A673 (cell line): ENCODE data around the gene ANKS3. TPM values are rescaled to one million over a fixed set of nuclear protein-coding genes. Genes with fewer than 3 reads are reported as not detected.

Experiments
- BruUV-seq: library from RNA; stranded (reverse); fragments of 400-500 nt; replicated peaks from 2 replicates; lab custom pipeline; 2021; lab: Mats Ljungman, UMichigan
- CTCF ChIA-PET: fragments of 300-600 bp; sonication (Branson Sonifier 250); formaldehyde crosslinking; loops from one replicate; lab custom pipeline; 2022; ENCODE audit warnings: antibody characterized with exemption; lab: Charles Lee
- POLR2A ChIA-PET: fragments of 300-600 bp; sonication (Branson Sonifier 250); formaldehyde crosslinking; loops from one replicate; lab custom pipeline; 2022; ENCODE audit warnings: antibody characterized with exemption; ENCODE audit not compliant: low non-redundant PET; lab: Charles Lee
- DNase-seq: peaks from one replicate; pipeline ENCODE4 v3.0.0-alpha.2; 2015; ENCODE audit warnings: low spot score
- H3K27ac ChIP-seq: fragments of 200-600 bp; sonication (generic); 2 replicates; pipeline ENCODE4 v1.5.1; 2016; ENCODE audit warnings: mixed run types, low read depth, mild to moderate bottlenecking, mixed read lengths, antibody characterized with exemption, low read length; ENCODE audit not compliant: poor library complexity, severe bottlenecking
- H3K27me3 ChIP-seq: fragments of 200-600 bp; sonication (generic); replicated peaks from 2 replicates; pipeline ENCODE4 v1.6.1; 2017; ENCODE audit warnings: mixed run types, low read depth, mild to moderate bottlenecking, mixed read lengths, antibody characterized with exemption, low read length; ENCODE audit not compliant: insufficient read depth, poor library complexity
- H3K36me3 ChIP-seq: fragments of 200-600 bp; sonication (generic); 2 replicates; pipeline ENCODE4 v1.6.1; 2016; ENCODE audit warnings: mixed run types, mild to moderate bottlenecking, mixed read lengths, antibody characterized with exemption, low read length; ENCODE audit not compliant: insufficient read depth, poor library complexity, severe bottlenecking
- H3K4me1 ChIP-seq: fragments of 200-600 bp; sonication (generic); 2 replicates; pipeline ENCODE4 v1.6.1; 2017; ENCODE audit warnings: mixed run types, mild to moderate bottlenecking, mixed read lengths, antibody characterized with exemption, low read length; ENCODE audit not compliant: insufficient read depth, poor library complexity, severe bottlenecking
- H3K4me3 ChIP-seq: fragments of 200-600 bp; sonication (generic); 2 replicates; pipeline ENCODE4 v1.5.1; 2016; ENCODE audit warnings: low read depth, mixed run types, mild to moderate bottlenecking, mixed read lengths, low read length; ENCODE audit not compliant: poor library complexity, severe bottlenecking
- H3K9me3 ChIP-seq: fragments of 200-600 bp; sonication (generic); 2 replicates; pipeline ENCODE4 v1.6.1; 2016; ENCODE audit warnings: mixed run types, low read depth, mild to moderate bottlenecking, mixed read lengths, antibody characterized with exemption, low read length; ENCODE audit not compliant: poor library complexity, severe bottlenecking
- CTCF ChIP-seq: fragments of 300-800, 200-600 bp; sonication (generic); conservative IDR thresholded peaks from 2 replicates; pipeline ENCODE4 v1.5.1; 2017; ENCODE audit warnings: low read depth, mild to moderate bottlenecking, antibody characterized with exemption, low read length, moderate library complexity, mixed read lengths
- EZH2 ChIP-seq: fragments of 200-600 bp; sonication (generic); IDR thresholded peaks from 2 replicates; pipeline ENCODE4 v1.6.1; 2017; ENCODE audit warnings: borderline replicate concordance, low read depth, mild to moderate bottlenecking, mixed read lengths, antibody characterized with exemption, low read length; ENCODE audit not compliant: poor library complexity, severe bottlenecking
- intact Hi-C: fragments of 100-400 bp; cut with micrococcal nuclease; formaldehyde crosslinking; loops from one replicate; pipeline ENCODE4 v1.10.0; 2022; ENCODE audit not compliant: unreplicated experiment
- total RNA-seq: library from RNA; stranded (reverse); gene quantifications from 2 replicates; pipeline ENCODE4 v1.2.3, GENCODE V29; 2021

Gene ANKS3
- total RNA-seq, 1 experiment from 2014 or later, result 26.9 TPM

- no peak overlapping the region for H3K4me3 ChIP-seq
- TF ChIP-seq EZH2, result no peak
- BruUV-seq, result no TSS peak
- peak; percentile 38 for DNase-seq
- ChIA-PET POLR2A (interaction anchor here (0.6 kb wide), 1 partner anchor 162 kb away, joined by 3 read pairs; no protein-coding TSS in a partner anchor), CTCF (no interaction called here)
- H3K9me3 ChIP-seq, result no peaks in the 10 kb centered on the region
- intact Hi-C loops, result no loop called here
- H3K4me1 ChIP-seq, result no peaks in the 10 kb centered on the region
- H3K36me3 ChIP-seq, result no peaks in the 10 kb centered on the region
- H3K27me3 ChIP-seq, result no peaks in the 10 kb centered on the region
- H3K27ac ChIP-seq, result no peak overlapping the region
These were observed 73.5 kb downstream of the ANKS3 start for GRCh38 chr16:4660454-4661007.

GRCh38 chr16:4659363-4660353, 74.4 kb downstream of the ANKS3 start:
- intact Hi-C loops, result no loop called here
- Histone ChIP-seq H3K4me1 (no peaks in the 10 kb centered on the region), H3K27me3 (no peaks in the 10 kb centered on the region), H3K27ac (no peak overlapping the region), H3K36me3 (no peaks in the 10 kb centered on the region), H3K4me3 (no peak overlapping the region), H3K9me3 (no peaks in the 10 kb centered on the region)
- BruUV-seq, result no TSS peak
- ChIA-PET CTCF (no interaction called here), POLR2A (no interaction called here)
- TF ChIP-seq CTCF, result no peak
- no peak for DNase-seq

GRCh38 chr16:4656695-4657686, 77.1 kb downstream of the ANKS3 start:
- H3K36me3 ChIP-seq, result peaks cover 2% of the 10 kb centered on the region
- no peaks in the 10 kb centered on the region for H3K4me1 ChIP-seq
- intact Hi-C loops, result no loop called here
- no peak for TF ChIP-seq EZH2
- no peak for TF ChIP-seq CTCF
- DNase-seq, result no peak
- H3K9me3 ChIP-seq, result no peaks in the 10 kb centered on the region
- H3K27me3 ChIP-seq, result no peaks in the 10 kb centered on the region
- CTCF ChIA-PET, result no interaction called here
- POLR2A ChIA-PET, result no interaction called here
- BruUV-seq, result no TSS peak
- no peak overlapping the region for H3K27ac ChIP-seq
- H3K4me3 ChIP-seq, result no peak overlapping the region
